HG02938 (cell line): ENCODE results near the gene GRIN3B.
"Not testable (repeated sequence)": the region's sequence is repeated elsewhere in the genome, so short reads cannot be mapped to it uniquely, and the experiment has no call there.

ENCODE experiments used
- ATAC-seq: cut with Tn5 transposase; IDR thresholded peaks from one replicate; pipeline ENCODE4 v1.9.1; 2021; ENCODE audit warnings: mild to moderate bottlenecking, moderate library complexity; ENCODE audit not compliant: unreplicated experiment

The GRIN3B gene

GRCh38 chr19:1000095-1000494, at the start of gene GRIN3B:
TSS of gene GRIN3B (plus strand) at chr19:1000419. CDS start at chr19:1000438, 19 bp downstream.
- no peak for ATAC-seq

GRCh38 chr19:952049-952679, 48.1 kb upstream of the GRIN3B start:
- no peak for ATAC-seq

- no peak for ATAC-seq
Measured at GRCh38 chr19:952680-953444, 47.4 kb upstream of the GRIN3B start.

GRCh38 chr19:953445-954271, 46.6 kb upstream of the GRIN3B start:
- no peak for ATAC-seq

GRCh38 chr19:954272-954671, 45.9 kb upstream of the GRIN3B start:
- no peak for ATAC-seq

GRCh38 chr19:954672-955494, 45.3 kb upstream of the GRIN3B start:
- no peak for ATAC-seq

GRCh38 chr19:955803-956765, 44.1 kb upstream of the GRIN3B start:
- no peak for ATAC-seq

- no peak for ATAC-seq
Measured at GRCh38 chr19:956766-957440, 43.3 kb upstream of the GRIN3B start.

- ATAC-seq = not testable (repeated sequence)
Measured at GRCh38 chr19:957578-957977, 42.6 kb upstream of the GRIN3B start.

- ATAC-seq = no peak
Measured at GRCh38 chr19:958967-959855, 41.0 kb upstream of the GRIN3B start.

- ATAC-seq = no peak
Measured at GRCh38 chr19:960020-960419, 40.2 kb upstream of the GRIN3B start.

- no peak for ATAC-seq
Measured at GRCh38 chr19:960601-960938, 39.6 kb upstream of the GRIN3B start.

GRCh38 chr19:961866-962620, 38.2 kb upstream of the GRIN3B start:
- no peak for ATAC-seq

GRCh38 chr19:962683-963400, 37.4 kb upstream of the GRIN3B start:
- no peak for ATAC-seq

GRCh38 chr19:963486-963951, 36.7 kb upstream of the GRIN3B start:
- no peak for ATAC-seq

- no peak for ATAC-seq
Measured at GRCh38 chr19:964116-964520, 36.1 kb upstream of the GRIN3B start.
